B cell (primary cell): Measurements from ENCODE around the gene CHST1.

Source experiments
- CTCF ChIP-seq: fragments of 200-600 bp; IDR thresholded peaks from one replicate; pipeline ENCODE4 v1.8.0; 2022; ENCODE audit warnings: antibody characterized with exemption, mild to moderate bottlenecking
- EZH2 ChIP-seq: IDR thresholded peaks from 2 replicates; pipeline ENCODE4 v1.6.1; 2012; ENCODE audit warnings: borderline replicate concordance, low read depth, mild to moderate bottlenecking, moderate library complexity, low read length; ENCODE audit not compliant: insufficient read depth, poor library complexity, severe bottlenecking

- no peak for TF ChIP-seq CTCF
- TF ChIP-seq EZH2, result no peak
Measured at GRCh38 chr11:45650166-45651095, 15.0 kb downstream of the CHST1 start.
